ENCODE data around the gene NRF1.

DNA sequence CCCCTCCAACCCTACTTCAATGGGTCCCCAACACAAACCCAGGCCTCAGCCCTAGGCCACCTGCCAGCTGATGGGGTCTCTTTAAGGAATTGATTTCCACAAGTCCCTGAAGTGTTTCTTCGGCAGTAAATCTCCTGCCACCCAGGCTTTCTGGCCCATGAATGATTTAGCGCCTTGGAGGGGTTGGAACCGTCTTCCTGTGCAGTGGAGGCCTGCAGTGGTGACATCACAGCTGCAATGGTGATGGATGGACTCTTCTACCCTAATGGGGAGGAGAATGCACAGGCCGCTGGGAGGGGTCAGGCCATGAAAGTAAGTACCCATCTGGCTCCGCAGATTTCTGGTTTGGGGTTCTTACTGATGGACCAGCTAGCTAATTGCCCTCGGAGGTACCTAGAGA lies 177.5 kb downstream of the NRF1 start:
- TF ChIP-seq, protein P1, sequence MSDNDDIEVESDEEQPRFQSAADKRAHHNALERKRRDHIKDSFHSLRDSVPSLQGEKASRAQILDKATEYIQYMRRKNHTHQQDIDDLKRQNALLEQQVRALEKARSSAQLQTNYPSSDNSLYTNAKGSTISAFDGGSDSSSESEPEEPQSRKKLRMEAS (IDR thresholded peaks at IDR 0.05) = no peak
- TF ChIP-seq CBX2 (IDR thresholded peaks at IDR 0.05; ENCODE audit: borderline replicate concordance, low read depth) (no peak), POLR2A (IDR thresholded peaks at IDR 0.05; ENCODE audit: low read length) (no peak), TP53 (CRISPR knock-in tag; IDR thresholded peaks at IDR 0.05) (no peak), HMGXB4 (CRISPR knock-in tag; IDR thresholded peaks at IDR 0.05; ENCODE audit: borderline replicate concordance) (no peak), KDM1A (IDR thresholded peaks at IDR 0.05; ENCODE audit: low read depth) (no peak), CEBPB (IDR thresholded peaks at IDR 0.05) (no peak)
- TF ChIP-seq, protein P2, sequence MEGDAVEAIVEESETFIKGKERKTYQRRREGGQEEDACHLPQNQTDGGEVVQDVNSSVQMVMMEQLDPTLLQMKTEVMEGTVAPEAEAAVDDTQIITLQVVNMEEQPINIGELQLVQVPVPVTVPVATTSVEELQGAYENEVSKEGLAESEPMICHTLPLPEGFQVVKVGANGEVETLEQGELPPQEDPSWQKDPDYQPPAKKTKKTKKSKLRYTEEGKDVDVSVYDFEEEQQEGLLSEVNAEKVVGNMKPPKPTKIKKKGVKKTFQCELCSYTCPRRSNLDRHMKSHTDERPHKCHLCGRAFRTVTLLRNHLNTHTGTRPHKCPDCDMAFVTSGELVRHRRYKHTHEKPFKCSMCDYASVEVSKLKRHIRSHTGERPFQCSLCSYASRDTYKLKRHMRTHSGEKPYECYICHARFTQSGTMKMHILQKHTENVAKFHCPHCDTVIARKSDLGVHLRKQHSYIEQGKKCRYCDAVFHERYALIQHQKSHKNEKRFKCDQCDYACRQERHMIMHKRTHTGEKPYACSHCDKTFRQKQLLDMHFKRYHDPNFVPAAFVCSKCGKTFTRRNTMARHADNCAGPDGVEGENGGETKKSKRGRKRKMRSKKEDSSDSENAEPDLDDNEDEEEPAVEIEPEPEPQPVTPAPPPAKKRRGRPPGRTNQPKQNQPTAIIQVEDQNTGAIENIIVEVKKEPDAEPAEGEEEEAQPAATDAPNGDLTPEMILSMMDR (IDR thresholded peaks at IDR 0.05) = no peak

All from A549 (cell line).